Mesendoderm (in vitro differentiated cells): ENCODE data around the gene MBNL1.

Source experiments
- DNase-seq: peaks from one replicate; pipeline ENCODE4 v3.0.0; 2013
- H2AK5ac ChIP-seq: 2 replicates; pipeline ENCODE4 v1.6.1; 2013; ENCODE audit warnings: low read length, inconsistent platforms
- H2BK120ac ChIP-seq: 2 replicates; pipeline ENCODE4 v1.6.1; 2013; ENCODE audit warnings: low read depth, mild to moderate bottlenecking, low read length, moderate library complexity, mixed read lengths
- H2BK15ac ChIP-seq: replicated peaks from 2 replicates; pipeline ENCODE4 v1.6.1; 2013; ENCODE audit warnings: low read depth, mild to moderate bottlenecking, moderate library complexity
- H2BK5ac ChIP-seq: 2 replicates; pipeline ENCODE4 v1.6.1; 2013; ENCODE audit warnings: low read length, inconsistent platforms
- H3K18ac ChIP-seq: 2 replicates; pipeline ENCODE4 v1.6.1; 2013; ENCODE audit warnings: mild to moderate bottlenecking, low read length, mixed read lengths
- H3K23ac ChIP-seq: one replicate; pipeline ENCODE4 v1.6.1; 2013; ENCODE audit warnings: low read length
- H3K27ac ChIP-seq: 2 replicates; pipeline ENCODE4 v1.5.1; 2013; ENCODE audit warnings: low read depth, mild to moderate bottlenecking, inconsistent platforms, low read length, moderate library complexity
- H3K27me3 ChIP-seq: 2 replicates; pipeline ENCODE4 v1.6.1; 2013; ENCODE audit warnings: low read length, control low read depth, mild to moderate bottlenecking, inconsistent platforms; ENCODE audit not compliant: insufficient read depth, poor library complexity
- H3K36me3 ChIP-seq: 2 replicates; pipeline ENCODE4 v1.6.1; 2013; ENCODE audit warnings: low read length, inconsistent platforms; ENCODE audit not compliant: control insufficient read depth, insufficient read depth
- H3K4ac ChIP-seq: one replicate; pipeline ENCODE4 v1.6.1; 2013; ENCODE audit warnings: low read depth, mild to moderate bottlenecking, low read length, moderate library complexity
- H3K4me1 ChIP-seq: 2 replicates; pipeline ENCODE4 v1.6.1; 2013; ENCODE audit warnings: low read depth, low read length, inconsistent platforms; ENCODE audit not compliant: control insufficient read depth
- H3K4me2 ChIP-seq: 2 replicates; pipeline ENCODE4 v1.6.1; 2013; ENCODE audit warnings: low read length
- H3K4me3 ChIP-seq: 2 replicates; pipeline ENCODE4 v1.5.1; 2013; ENCODE audit warnings: mild to moderate bottlenecking, low read length
- H3K56ac ChIP-seq: one replicate; pipeline ENCODE4 v1.6.1; 2013; ENCODE audit warnings: low read length
- H3K79me1 ChIP-seq: 2 replicates; pipeline ENCODE4 v1.6.1; 2013; ENCODE audit warnings: low read length, inconsistent platforms
- H3K79me2 ChIP-seq: 2 replicates; pipeline ENCODE4 v1.6.1; 2013; ENCODE audit warnings: mild to moderate bottlenecking, low read length; ENCODE audit not compliant: control insufficient read depth, insufficient read depth
- H3K9ac ChIP-seq: 2 replicates; pipeline ENCODE4 v1.6.1; 2013; ENCODE audit warnings: low read length, inconsistent platforms
- H4K5ac ChIP-seq: one replicate; pipeline ENCODE4 v1.6.1; 2013; ENCODE audit warnings: low read length
- H4K8ac ChIP-seq: one replicate; pipeline ENCODE4 v1.6.1; 2013; ENCODE audit warnings: low read depth, mild to moderate bottlenecking, control low read depth, low read length, moderate library complexity
- WGBS: extraction: QIAGEN DNeasy Blood & Tissue Kit; methylation state at CpG from one replicate; pipeline ENCODE4 v1.1.7; 2013; ENCODE audit warnings: low lambda C conversion rate, missing lambda C conversion rate; ENCODE audit not compliant: insufficient coverage; ENCODE audit errors: extremely low coverage; 5-methylcytosine and 5-hydroxymethylcytosine counted together

Gene MBNL1

DNA sequence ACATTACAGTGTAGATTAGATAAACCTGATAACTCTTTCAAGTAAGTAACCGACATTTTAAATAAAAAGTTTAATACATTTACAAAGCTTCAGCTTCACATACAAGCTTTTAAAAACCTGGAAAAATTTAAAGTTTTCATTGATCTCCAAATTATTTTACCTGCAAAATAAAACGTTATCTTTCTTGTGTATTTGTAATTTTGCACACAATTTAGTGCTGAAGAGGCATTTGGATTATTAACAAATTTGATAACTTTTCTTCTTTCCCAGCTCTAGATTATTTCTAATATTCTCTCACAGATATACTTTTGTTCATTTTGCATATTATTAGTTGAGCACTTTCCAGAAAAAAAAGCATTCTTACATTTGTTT, 24.2 kb upstream of the MBNL1 start:
- no peak overlapping the region for H3K4ac ChIP-seq
- H3K18ac ChIP-seq = no peak overlapping the region
- no peak overlapping the region for H2BK120ac ChIP-seq
- H3K4me2 ChIP-seq = no peak overlapping the region
- no peak overlapping the region for H3K23ac ChIP-seq
- H3K36me3 ChIP-seq = no peaks in the 10 kb centered on the region
- no peaks in the 10 kb centered on the region for H3K27me3 ChIP-seq
- H3K4me3 ChIP-seq = no peak overlapping the region
- DNase-seq = no peak
- H4K5ac ChIP-seq = no peak overlapping the region
- H3K56ac ChIP-seq = no peak overlapping the region
- no CpG with 5 or more reads among the region's 2 CpGs for WGBS
- H3K27ac ChIP-seq = no peak overlapping the region
- H3K79me1 ChIP-seq = no peaks in the 10 kb centered on the region
- no peak overlapping the region for H2BK15ac ChIP-seq
- no peak overlapping the region for H2AK5ac ChIP-seq
- no peaks in the 10 kb centered on the region for H3K79me2 ChIP-seq
- H2BK5ac ChIP-seq = no peak overlapping the region
- peaks cover 3% of the 10 kb centered on the region for H3K4me1 ChIP-seq
- H3K9ac ChIP-seq = no peak overlapping the region
- no peak overlapping the region for H4K8ac ChIP-seq

DNA sequence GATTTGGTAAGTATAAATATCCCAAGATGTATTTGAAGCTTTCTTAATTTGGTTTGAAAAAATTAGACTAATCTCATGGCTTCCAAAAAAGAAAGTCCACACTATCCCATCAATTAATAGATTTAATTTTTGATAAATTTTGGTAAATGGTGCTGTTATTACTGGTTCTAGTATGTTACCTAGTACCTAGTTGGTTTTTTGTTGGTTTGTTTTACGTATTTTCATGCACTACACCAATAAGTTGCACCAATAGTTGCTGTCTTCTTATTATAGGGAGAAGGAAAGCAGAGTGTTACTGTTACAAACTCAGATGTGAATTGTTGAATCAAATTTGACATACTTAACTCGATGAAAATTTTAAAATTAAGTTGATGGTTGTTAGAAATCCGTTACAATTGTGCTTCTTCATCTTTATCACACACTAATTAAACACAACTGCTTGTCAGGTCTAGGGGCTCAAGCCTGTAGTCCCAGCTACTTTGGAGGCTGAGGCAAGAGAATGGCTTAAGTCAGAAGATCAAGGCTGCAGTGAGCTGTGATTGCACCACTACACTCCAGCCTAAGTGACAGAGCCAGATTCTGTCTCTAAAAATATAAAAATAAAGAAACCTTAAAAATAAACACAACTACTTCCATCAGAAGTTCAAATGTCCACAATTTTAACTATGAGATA, 23.1 kb upstream of the MBNL1 start:
- WGBS = no CpG with 5 or more reads among the region's 3 CpGs
- Histone ChIP-seq H3K9ac (no peak overlapping the region), H3K79me2 (no peaks in the 10 kb centered on the region), H2AK5ac (no peak overlapping the region), H3K4me3 (no peak overlapping the region), H2BK5ac (no peak overlapping the region), H3K27ac (no peak overlapping the region), H3K18ac (no peak overlapping the region), H3K4me2 (no peak overlapping the region), H3K4ac (no peak overlapping the region), H3K27me3 (no peaks in the 10 kb centered on the region), H4K8ac (no peak overlapping the region), H3K79me1 (no peaks in the 10 kb centered on the region), H3K4me1 (peaks cover 3% of the 10 kb centered on the region), H2BK120ac (no peak overlapping the region), H4K5ac (no peak overlapping the region), H2BK15ac (no peak overlapping the region), H3K23ac (no peak overlapping the region), H3K36me3 (no peaks in the 10 kb centered on the region), H3K56ac (no peak overlapping the region)
- no peak for DNase-seq

- Histone ChIP-seq H3K56ac (no peak overlapping the region), H3K4me3 (no peak overlapping the region), H3K4me2 (no peak overlapping the region), H3K27me3 (peaks cover 5% of the 10 kb centered on the region), H3K4ac (no peak overlapping the region), H2AK5ac (no peak overlapping the region), H3K79me2 (no peaks in the 10 kb centered on the region), H3K36me3 (no peaks in the 10 kb centered on the region), H2BK15ac (no peak overlapping the region), H2BK5ac (no peak overlapping the region), H3K18ac (no peak overlapping the region), H3K4me1 (no peaks in the 10 kb centered on the region), H2BK120ac (no peak overlapping the region), H3K79me1 (no peaks in the 10 kb centered on the region), H3K27ac (no peak overlapping the region), H4K5ac (no peak overlapping the region), H3K9ac (no peak overlapping the region), H4K8ac (no peak overlapping the region), H3K23ac (no peak overlapping the region)
- DNase-seq = no peak
Measured at GRCh38 chr3:152251916-152252315, 16.8 kb upstream of the MBNL1 start.

GRCh38 chr3:152252755-152253154, 16.0 kb upstream of the MBNL1 start:
- DNase-seq = no peak
- Histone ChIP-seq H3K56ac (no peak overlapping the region), H3K9ac (no peak overlapping the region), H2BK15ac (no peak overlapping the region), H3K18ac (no peak overlapping the region), H4K5ac (no peak overlapping the region), H2BK120ac (no peak overlapping the region), H3K23ac (no peak overlapping the region), H3K27me3 (peaks cover 5% of the 10 kb centered on the region), H3K4ac (no peak overlapping the region), H3K4me1 (no peaks in the 10 kb centered on the region), H2AK5ac (no peak overlapping the region), H4K8ac (no peak overlapping the region), H3K36me3 (no peaks in the 10 kb centered on the region), H2BK5ac (no peak overlapping the region), H3K27ac (no peak overlapping the region), H3K79me2 (no peaks in the 10 kb centered on the region), H3K4me2 (no peak overlapping the region), H3K79me1 (no peaks in the 10 kb centered on the region), H3K4me3 (no peak overlapping the region)
- no CpG with 5 or more reads among the region's 3 CpGs for WGBS

DNA sequence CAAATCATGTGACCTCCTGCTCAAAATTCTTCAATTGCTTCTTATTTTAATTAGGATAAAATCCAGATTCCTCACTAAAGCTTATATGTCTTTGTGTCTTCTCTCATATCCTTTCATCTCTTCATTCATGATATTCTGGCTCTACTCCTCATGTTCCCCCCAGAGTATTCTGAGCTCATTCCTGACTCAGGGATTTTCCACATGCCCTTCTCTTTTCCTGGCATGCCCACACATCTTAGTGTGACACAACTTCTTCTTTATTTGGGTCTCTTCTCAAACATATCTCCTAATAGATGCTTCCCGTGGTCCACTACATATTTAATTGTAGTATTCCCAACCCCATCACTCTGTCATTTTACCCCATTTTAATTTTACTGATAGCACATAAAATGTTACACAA, 15.2 kb upstream of the MBNL1 start:
- no peak overlapping the region for H2BK15ac ChIP-seq
- H3K23ac ChIP-seq = no peak overlapping the region
- H2BK5ac ChIP-seq = no peak overlapping the region
- no peaks in the 10 kb centered on the region for H3K79me2 ChIP-seq
- no peak overlapping the region for H3K27ac ChIP-seq
- no peak overlapping the region for H3K4ac ChIP-seq
- no peak overlapping the region for H3K4me3 ChIP-seq
- H3K56ac ChIP-seq = no peak overlapping the region
- no peak overlapping the region for H4K5ac ChIP-seq
- no peak overlapping the region for H2AK5ac ChIP-seq
- no peak overlapping the region for H3K18ac ChIP-seq
- no peaks in the 10 kb centered on the region for H3K4me1 ChIP-seq
- H3K36me3 ChIP-seq = no peaks in the 10 kb centered on the region
- H2BK120ac ChIP-seq = no peak overlapping the region
- H3K4me2 ChIP-seq = no peak overlapping the region
- H3K27me3 ChIP-seq = peaks cover 5% of the 10 kb centered on the region
- H3K79me1 ChIP-seq = no peaks in the 10 kb centered on the region
- DNase-seq = no peak
- H3K9ac ChIP-seq = no peak overlapping the region
- no CpG with 5 or more reads among the region's 1 CpG for WGBS
- H4K8ac ChIP-seq = no peak overlapping the region

DNA sequence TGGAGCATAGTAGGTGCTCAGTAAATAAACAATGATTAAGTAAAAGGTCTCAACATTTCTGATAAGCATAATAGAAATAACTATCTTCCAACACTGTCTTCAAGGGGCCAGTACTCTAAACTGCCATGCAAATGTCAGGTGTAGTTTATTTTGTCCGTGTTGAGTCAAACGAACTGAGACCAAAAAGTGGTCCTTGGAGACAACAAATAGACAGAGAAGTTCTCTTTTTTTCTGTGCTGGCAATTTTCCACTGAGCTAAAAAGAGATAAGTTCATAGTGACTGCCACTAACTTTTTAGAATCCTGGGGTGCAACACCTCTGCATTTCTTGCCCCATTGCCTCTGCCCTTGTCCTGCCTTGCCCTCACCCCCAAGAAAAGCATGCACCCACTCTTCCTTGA, 14.7 kb upstream of the MBNL1 start:
- H3K79me2 ChIP-seq = no peaks in the 10 kb centered on the region
- no peaks in the 10 kb centered on the region for H3K79me1 ChIP-seq
- H3K56ac ChIP-seq = no peak overlapping the region
- H2BK15ac ChIP-seq = no peak overlapping the region
- no peak overlapping the region for H2BK5ac ChIP-seq
- H3K4me3 ChIP-seq = no peak overlapping the region
- H3K23ac ChIP-seq = no peak overlapping the region
- H4K8ac ChIP-seq = no peak overlapping the region
- no peak overlapping the region for H3K18ac ChIP-seq
- no peak overlapping the region for H4K5ac ChIP-seq
- H3K4me1 ChIP-seq = no peaks in the 10 kb centered on the region
- H3K27ac ChIP-seq = no peak overlapping the region
- no peak overlapping the region for H3K4ac ChIP-seq
- no peak overlapping the region for H2BK120ac ChIP-seq
- peaks cover 8% of the 10 kb centered on the region for H3K27me3 ChIP-seq
- no peak overlapping the region for H2AK5ac ChIP-seq
- no peaks in the 10 kb centered on the region for H3K36me3 ChIP-seq
- no CpG with 5 or more reads among the region's 2 CpGs for WGBS
- DNase-seq = no peak
- H3K9ac ChIP-seq = no peak overlapping the region
- H3K4me2 ChIP-seq = no peak overlapping the region
